ENCODE results near the gene RHBDD3.
"Not testable (repeated sequence)": the region's sequence is repeated elsewhere in the genome, so short reads cannot be mapped to it uniquely, and the experiment has no call there.

Gene RHBDD3

DNA sequence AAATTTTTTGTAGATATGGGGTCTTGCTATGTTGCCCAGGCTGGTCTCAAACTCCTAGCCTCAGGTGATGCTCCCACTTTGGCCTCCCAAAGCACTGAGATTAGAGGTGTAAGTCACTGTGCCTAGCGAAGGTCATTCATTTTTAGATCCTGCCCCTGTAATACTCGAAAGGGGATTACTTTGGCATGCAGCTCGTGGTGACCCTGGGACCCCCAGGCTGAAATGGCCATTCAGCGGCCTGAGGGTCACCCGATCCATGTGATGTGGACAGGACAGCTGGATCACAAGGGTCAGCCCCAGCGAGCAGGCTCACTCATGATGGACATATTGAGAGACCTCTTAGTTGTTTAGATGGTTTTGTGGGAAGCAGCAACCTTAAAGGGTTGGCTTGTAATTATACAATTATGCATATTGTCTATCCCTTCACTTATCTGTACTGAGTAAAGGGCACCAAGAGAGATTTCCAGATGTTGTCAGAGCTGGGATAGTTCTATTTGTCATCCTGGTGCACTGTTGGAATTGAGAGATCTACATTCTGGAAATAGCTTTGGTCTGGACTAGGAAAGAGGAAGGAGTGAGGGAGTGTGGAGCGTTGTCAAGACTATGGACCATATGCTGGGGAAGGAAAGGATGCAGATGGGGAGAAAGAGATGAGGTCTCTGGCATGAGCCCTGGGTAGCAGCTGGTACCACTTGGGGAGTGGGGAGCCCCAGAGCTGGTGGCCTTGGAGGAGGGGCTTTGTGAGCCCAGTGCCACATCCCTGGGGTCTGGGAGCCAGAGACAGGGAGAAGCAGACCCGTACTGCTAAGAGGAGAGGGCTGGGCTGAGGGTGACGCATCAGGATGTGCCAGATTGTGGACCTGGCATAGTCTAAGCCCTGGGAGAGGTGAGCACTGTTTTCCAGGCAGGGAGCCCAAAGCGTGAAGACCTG is 15.5 kb downstream of the RHBDD3 start:
- DNase-seq (ENCODE audit: low read depth, low spot score) = no peak

DNA sequence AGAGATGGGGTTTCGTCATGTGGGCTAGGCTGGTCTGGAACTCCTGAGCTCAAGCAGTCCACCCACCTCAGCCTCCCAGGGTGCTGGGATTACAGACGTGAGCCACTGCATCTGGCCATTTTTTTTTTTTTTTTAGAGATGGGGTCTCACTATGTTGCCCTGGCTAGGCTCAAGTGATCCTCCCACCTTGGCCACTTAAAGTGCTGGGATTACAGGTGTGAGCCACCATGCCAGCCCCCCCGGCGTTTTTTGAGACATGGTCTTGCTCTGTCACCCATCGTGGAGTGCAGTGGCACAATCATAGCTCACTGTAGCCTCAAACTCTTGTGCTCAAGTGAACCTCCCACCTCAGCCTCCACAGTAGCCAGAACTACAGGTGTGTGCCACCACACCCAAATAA is 16.5 kb downstream of the RHBDD3 start:
- no peak for DNase-seq (ENCODE audit: low read depth, low spot score)

DNA sequence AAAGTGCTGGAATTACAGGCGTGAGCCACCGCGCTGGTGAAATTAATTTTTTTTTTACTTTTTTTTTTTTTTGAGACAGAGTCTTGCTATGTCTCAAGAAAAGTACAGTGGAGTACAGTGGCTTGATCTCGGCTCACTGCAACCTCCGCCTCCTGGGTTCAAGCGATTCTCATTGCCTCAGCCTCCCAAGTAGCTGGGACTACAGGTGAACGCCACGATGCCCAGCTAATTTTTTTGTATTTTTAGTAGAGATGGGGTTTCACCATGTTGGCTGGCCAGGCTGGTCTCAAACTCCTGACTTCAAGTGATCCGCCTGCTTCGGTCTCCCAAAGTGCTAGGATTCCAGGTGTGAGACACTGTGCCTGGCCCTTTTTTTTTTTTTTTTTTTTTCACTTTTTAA is 19.9 kb downstream of the RHBDD3 start:
- not testable (repeated sequence) for DNase-seq (ENCODE audit: low read depth, low spot score)

DNA sequence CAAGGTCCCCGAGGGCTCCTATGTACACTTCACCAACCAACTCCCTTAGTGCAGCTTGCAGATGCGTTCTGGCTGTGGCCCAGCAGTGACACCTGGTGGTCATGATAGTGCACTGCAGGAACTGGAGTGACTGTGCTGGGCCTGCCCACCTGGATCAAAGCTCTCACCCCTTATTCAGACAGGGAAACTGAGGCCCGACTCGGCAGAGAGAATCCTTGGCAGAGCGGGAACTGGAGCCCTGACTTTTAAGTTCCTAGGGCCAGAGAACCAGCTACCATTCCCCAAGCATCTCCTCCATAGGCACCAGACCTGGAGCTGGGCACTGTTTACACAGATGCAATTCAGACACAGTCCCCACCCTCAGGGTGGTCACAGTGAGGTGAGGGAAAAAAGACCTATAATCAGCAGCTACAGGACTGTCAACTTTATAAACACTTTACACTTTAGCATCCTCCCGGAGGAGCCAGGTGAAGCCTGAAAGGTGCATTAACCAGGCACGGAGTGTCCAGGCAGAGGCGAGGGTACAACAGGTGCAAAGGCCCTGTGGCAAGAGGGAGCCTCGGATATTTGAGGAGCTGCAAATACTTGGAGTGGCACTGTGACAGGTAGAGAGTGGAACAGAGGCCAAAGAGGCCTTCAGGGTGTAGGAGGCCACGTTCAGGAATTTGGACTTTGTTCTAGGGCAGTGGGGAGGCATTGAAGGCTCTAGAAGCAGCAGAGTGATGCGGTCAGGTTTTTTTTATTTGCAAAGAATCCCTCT is 22.0 kb downstream of the RHBDD3 start:
- DNase-seq (ENCODE audit: low read depth, low spot score) = peak; percentile 81

DNA sequence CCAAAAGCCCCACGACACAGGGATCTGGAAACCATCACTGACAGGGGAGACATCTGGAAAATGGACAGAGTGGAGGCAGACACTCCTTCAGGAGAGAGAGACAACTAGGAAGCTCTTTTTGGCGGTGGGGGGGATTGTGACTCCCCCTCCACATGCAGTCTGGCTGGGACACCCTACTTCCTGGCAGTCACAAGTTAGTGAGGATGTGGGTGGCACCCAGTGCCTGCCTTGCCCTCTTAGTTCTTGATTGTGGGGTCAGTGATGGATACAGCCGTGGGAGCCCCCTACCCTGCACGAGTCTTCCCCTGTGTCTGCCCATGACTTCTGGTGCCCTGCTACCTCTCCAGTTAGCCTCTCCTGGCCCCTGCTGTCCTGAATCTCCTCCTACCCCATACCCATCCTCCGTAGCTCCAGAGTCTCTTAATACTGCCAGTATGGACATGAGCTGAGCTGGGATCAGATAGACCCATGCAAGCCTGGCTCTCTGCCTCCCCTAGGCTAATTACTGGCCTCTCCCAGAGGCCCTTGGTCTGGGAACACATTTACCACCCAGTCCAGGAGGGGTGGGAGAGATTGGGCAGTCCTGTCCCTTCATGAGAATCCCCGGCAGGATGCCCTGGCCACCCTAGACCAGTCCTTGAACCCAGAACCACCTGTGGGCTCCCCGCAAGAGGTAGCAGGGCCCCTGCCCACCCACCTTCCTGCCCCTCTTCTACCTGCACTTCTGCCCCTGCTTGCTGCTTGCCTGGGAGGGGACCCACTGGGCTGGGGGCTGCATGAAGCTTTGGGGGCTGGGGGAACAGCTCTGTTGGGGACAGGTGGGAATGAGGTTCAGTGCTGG is 22.8 kb downstream of the RHBDD3 start:
- DNase-seq (ENCODE audit: low read depth, low spot score) = no peak

DNA sequence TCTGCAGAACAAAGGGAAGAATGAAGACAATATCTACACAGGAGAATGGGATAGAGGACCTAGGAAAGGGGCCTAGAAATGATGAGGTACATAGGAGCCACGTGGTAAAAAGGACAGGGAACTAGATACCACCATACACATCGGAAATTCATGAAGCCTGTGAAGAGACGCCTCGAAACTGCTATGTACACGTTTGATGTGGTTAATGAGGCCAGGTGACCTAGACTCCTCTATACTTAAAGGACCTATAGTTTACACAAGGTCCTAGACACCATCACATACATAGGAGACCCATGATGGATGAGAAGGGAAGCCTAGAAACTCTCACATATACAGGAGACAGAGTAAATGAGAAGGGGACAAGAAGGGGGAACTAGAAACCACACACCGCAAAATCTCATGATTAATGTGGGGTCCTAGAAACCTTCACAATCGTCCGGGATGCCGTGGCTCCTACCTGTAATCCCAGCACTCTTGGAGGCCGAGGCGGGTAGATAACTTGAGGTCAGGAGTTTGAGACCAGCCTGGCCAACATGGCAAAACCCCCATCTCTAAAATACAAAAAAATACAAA is 23.8 kb downstream of the RHBDD3 start:
- no peak for DNase-seq (ENCODE audit: low read depth, low spot score)

DNA sequence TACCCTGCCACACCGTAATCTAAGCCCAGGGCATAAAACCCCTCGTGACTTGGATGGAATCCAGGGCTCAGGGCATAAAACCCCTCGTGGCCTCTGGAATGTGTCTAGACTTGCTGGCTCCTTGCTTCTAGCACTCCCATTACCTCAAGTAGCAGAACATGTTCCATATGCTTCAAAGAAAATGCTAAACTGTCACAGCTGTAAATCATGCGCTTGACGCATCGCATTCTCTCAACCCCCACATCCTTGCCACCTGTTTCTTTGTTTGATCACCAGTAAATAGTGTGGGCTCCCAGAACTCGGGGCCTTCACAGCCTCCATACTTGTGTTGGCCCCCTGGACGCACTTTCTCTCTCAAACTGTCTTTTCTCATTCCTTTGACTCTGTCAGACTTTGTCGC is 27.3 kb downstream of the RHBDD3 start:
- not testable (repeated sequence) for DNase-seq (ENCODE audit: low read depth, low spot score)

DNA sequence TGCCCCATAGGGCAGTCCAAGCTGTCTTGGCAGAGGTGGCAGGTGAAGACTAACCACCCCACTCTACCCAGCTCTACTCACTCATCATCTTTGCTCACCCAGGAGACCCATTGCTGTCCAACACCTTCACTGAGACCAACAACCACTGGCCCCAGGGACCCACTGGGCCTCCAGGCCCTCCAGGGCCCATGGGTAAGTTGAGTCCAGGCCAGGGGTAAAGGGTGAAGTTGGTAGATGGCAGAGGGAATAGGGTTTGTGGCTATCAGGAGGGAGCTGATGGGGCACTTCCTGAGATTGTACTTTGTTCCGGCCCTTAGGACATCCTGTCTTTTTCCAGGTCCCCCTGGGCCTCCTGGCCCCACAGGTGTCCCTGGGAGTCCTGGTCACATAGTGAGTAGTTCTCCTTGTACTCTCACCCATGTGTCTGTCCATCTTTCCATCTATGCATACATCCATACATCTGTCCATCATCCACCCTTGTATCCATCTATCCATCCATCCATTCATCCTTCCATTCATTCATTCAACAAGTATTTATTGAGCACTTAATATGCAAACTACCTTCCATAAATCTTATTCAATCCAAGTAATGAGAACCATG is 34.4 kb downstream of the RHBDD3 start:
- no peak for DNase-seq (ENCODE audit: low read depth, low spot score)

DNA sequence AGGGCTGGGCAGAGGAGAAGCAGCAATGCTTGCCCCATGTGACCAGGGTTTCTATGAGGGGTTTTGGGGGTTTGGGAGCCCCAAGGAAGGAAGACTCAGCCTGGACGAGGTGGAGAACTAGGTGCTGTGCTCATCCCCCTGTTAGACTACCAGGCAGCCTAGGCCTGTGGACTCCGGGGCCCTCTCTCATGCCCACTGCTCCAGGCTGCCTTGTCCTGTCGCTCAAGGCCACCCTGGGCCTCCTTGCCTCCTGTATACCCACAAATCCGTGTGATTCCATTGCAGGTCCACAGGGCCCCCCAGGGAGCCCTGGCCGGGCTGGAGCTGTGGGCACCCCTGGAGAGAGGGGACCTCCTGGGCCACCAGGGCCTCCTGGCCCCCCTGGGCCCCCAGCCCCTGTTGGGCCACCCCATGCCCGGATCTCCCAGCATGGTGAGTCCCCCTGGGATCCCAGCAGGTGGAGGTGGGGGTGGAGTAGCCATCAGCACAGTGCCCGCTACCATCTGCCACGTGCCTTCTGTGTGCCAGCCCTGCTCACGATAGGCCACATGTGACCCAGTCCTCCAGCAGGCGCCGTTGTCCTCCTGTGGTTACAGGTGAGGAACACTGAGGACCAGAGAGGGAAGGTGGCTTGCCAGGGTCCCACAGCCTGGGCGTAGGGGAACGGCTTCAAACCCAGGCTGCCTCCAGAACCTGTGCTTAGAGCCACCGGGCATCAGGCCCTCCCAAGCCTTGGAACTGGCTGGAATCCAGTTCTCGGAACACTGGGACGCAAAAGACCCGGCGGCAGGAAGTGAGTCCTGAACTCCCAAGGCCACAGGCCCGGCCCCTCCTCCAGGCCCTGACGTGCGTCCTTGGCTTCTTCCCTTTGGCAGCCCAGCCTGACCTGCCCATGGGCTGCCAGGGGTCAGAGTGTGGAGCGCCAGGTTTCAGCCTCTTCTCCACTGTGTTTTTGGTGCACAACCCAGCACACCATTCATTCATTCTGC is 35.5 kb downstream of the RHBDD3 start:
- no peak for DNase-seq (ENCODE audit: low read depth, low spot score)

DNA sequence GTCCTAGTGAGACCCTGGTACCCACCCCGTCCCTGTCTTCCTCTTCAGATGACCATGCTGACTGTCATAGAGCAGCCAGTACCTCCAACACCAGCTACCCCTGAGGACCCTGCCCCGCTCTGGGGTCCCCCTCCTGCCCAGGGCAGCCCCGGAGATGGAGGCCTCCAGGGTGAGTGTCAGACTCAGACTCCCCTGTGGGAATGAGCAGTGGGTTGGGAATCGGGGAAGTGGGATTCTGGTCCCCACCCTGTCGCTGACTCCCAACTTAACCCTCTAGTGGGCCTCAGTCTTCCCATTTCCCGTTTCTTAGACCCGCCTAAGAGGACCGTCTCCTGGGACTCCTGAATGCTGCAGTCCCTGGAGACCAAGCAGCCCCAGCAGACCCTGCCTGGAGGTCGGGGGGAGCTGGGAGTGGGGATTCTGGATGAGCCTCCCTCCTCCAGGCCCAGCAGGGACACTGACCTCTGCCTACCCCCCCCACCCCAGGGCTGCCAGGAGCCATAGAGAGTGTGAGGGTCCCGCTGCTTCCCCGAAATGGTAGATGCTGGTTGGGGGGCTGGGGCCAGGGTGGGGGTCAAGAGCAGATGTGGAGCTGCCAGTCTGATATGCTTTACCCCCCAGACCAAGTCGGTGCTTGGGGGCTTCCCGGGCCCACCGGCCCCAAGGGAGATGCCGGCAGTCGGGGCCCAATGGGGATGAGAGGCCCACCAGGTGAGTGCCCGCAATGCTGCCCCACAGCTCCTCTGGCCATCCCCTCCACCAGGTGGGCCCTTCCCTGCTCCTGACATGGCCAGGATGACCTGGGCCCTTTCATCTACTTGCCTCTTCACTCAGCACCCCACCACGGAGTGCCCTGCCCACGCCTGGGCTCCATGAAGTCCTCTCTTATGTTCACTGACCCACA is 36.6 kb downstream of the RHBDD3 start:
- DNase-seq (ENCODE audit: low read depth, low spot score) = no peak

DNA sequence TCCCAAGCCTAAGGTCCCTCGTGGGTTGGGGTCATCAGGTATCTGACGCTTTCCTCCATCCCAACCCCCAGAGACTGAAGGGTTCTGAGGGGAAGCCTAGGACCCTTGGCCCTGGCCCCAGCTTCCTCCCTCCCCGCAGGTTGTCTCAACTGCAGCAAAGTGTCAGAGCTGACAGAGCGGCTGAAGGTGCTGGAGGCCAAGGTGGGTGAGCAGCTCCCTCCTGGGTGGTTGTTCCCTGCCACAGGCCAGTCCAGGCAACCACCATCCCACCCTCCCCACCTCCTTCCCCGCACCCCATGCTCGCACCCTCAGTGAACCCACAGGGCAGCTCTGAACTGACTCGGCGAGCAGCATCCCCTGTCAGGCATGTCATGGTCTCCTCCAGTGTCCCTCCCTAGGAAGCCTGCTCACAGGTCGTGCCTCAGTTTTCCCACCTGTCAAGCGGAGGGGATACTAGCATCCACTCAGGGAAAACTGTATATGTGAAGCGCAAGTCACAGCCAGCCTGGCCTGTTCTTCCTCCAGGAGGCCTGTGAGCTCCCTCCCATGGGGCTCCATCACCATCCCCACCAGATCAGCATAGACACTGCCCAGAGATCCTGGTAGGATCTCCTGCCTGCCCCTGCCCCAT is 41.3 kb downstream of the RHBDD3 start:
- DNase-seq (ENCODE audit: low read depth, low spot score) = no peak

DNA sequence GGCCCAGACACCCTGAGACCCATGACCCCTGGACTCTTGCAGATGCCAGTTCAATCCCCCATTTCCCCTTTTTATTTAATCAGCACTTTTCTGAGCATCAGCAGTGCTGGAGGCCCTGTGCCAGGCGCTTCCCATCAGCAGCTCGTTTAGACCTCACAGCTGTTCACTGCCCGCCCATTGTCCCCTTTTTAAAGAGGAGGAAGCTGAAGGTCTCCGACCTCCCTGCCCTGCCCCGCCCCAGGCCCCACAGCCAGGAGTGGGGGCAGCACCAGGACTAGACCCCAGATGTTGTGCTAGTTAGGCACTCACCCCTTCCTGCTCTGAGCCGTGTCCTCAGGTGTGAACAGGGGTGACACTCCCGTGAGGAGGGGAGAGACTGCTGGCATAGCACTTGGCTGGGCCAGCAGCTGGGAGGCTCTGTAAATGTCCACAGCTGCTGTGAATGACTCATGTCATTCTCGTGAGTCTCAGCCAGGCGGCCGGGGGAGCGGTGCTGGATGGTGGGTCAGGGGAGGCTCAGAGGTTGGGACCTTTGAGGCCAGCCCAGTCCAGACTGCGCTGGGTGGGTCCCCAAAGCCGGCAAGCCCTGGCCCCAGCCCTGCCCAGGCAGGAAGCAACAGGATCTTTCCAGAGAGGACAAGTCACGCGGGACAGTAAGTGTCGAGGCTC is 42.2 kb downstream of the RHBDD3 start:
- no peak for DNase-seq (ENCODE audit: low read depth, low spot score)

DNA sequence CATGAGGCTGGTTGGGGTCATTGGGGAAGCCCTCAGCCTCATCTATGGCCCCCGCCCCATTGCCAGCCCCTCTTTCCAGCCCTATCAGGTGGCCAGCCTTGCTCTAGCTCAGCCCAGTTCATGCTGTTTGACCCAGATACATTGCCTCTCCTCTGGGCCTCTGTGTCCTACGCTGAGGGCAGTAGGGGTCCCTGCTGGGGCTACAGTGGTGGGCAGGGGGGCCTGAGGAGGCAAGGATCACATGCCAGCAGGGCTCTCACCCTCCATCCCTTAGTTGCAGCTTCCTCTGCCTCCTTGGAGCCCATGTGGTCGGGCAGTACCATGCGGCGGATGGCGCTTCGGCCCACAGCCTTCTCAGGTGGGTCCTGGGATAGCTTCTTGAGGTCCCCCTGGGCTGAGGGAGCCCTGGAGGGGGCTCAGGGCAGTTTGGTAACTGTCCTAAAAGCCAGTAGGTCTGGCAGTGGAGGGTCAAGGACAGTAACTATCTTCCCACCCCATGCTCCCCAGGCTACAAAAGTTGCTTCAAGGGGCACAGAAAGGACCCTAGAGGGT is 42.8 kb downstream of the RHBDD3 start:
- DNase-seq (ENCODE audit: low read depth, low spot score) = no peak

DNA sequence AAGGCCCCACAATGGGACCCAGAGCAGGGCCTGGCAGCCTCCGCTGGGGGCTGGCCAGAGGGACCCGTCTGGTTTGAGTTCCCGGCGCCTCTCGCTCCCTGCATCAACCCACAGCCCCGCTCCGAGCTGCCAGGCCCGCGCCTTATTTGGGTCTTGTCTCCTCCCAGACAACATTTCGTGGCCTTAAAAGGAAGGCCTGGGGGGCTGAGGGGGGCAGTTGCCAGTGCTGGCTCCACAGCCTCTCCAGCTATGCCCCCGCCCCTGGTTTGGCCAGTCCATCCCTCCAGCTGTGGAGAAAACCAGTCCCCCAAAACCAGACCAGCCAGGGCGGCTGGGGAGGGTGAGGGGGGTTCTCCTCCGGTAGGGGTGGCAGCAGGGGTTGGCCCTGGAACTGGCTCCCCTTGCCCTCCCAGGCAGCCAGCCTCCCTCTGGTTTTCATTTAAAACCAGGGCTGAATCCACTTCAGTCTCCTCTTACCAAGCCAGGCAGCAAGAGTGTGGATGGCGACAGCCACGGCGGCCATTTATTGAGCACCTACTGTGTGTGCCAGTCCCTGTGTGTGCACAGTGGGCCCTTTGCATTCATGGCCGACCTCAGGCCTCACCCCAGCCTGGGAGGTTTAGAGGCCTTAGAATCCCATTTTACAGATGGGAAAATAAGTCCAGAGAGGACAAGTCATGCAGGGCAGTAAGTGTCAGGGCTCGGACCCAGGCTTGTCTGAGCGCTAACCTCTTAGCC is 43.5 kb downstream of the RHBDD3 start:
- peak; percentile 23 for DNase-seq (ENCODE audit: low read depth, low spot score)

DNA sequence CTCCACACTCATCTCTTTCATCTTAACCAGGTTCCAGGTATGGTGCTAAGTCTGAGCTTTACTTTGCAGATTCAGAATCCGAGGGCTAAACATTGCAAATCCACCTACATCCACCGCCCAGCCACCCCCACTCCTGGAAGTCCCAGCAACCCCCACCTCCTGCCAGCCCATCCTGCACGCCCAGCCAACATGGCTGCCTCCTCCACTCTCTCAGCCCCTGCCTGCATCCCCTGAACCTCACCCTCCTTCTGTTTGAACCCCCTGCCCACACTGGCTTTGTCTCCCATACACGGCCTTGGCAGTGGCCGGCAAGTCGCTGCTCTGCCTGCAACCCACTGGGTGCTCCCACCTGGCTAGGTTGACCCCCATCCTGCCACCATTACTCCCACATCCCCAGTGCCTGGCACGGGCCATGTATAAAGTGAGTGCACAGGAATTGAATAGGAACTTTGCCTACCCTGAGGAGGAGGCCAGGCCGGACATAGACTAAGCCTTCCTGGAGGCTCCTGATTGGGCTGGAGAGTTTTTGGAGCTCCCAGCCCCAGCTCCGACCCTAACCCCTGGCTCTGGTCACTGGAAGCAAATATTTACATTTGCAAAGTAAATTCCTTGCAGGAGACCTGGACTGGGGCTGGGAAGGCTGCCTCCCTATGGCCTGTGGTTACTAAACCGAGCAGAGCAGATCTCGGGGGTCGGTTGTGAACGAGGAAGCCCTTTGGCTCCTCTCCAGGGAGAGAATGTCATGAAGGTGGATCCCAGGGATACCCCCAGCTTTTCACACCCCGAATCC is 47.7 kb downstream of the RHBDD3 start:
- DNase-seq (ENCODE audit: low read depth, low spot score) = no peak

DNA sequence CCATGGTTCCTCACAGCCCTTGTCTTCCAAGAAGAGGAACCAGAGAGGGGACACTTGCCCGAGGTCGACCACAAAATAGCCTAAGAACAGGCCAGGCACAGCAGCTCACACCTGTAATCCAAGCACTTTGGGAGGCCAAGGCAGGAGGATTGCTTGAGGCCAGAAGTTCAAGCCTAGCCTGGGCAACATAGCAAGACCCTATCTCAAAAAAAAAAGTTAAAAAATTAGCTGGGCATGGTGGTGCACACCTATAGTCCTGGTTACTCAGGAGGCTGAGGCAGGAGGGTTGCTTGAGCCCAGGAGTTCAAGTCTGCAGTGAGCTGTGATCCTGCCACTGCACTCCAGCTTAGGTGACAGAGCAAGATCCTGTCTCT is 48.4 kb downstream of the RHBDD3 start:
- DNase-seq (ENCODE audit: low read depth, low spot score) = not testable (repeated sequence)
